Stimulated activated CD4-positive, alpha-beta T cell treated with anti-CD3 and anti-CD28 coated beads, Interleukin-12 subunit alpha, Interleukin-12 subunit beta, amount 100 ng/mL, for 4 hours (primary cell): ENCODE data around the gene MEF2C.

ENCODE experiments used
- DNase-seq: peaks from one replicate; pipeline ENCODE4 v3.0.0-alpha.2; 2020

Gene MEF2C

GRCh38 chr5:88792144-88792840, 90.7 kb downstream of the MEF2C start:
- DNase-seq: no peak

DNA sequence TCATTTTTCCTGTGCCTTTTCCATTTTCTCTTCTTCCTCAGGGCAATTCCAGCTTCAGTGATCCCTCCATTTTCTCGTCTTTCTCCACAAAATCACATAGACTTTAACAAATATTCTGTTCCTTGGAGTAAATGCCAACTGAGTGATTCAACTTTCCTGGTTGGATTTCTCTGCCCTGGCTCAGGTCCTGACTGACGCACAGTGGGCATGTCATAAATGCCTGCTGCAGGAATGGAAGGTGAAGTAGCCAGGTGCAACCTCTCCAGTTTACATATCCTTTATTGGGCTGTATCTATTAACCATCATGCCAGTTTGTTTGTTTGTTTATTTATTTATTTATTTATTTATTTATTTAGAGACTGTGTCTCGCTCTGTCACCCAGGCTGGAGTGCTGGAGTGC, 95.1 kb downstream of the MEF2C start:
- no peak for DNase-seq

- DNase-seq: no peak
Measured at GRCh38 chr5:88786789-88787188, 96.2 kb downstream of the MEF2C start.

GRCh38 chr5:88785746-88786565, 97.0 kb downstream of the MEF2C start:
- DNase-seq: no peak

DNA sequence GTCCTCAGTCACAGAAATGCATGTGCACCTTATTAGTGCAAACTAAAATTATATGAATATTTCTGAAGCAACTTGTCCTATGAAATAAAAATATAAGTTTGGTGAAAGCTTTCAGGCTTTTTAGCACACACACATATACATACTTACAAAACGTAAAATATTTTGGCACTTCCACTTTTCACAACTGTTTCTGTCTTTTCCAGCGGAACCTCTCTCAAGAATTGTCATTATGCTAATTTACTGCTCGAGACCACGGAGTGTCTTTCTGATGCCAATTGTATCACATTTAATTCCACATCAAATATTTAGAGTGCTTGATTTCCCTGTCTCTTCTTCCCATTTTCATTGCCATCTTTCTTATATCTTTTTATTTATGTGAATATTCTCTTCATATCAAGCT, 100.4 kb downstream of the MEF2C start:
- no peak for DNase-seq

- DNase-seq: no peak
Measured at GRCh38 chr5:88780736-88781135, 102.2 kb downstream of the MEF2C start.

DNA sequence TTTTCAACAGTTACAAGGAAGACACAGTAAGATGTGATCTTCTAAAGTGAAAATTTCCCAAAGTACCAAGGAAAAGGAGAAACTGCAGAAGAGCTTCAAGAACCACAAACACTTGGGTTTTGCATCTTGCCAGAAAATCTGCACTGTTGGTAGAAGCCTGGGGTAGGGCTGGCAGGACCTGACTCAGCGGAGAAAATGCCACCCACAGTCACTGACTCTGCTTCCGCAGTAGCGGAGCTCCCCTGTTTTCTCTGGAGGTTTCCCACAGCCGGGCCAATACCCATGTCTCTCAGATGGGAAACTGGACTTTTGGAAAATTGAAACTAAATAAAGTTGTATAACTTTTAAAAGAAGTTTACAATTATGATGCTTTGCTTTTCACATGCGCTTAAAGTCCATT, 104.2 kb downstream of the MEF2C start:
- no peak for DNase-seq

GRCh38 chr5:88776692-88777091, 106.3 kb downstream of the MEF2C start:
- DNase-seq: no peak

DNA sequence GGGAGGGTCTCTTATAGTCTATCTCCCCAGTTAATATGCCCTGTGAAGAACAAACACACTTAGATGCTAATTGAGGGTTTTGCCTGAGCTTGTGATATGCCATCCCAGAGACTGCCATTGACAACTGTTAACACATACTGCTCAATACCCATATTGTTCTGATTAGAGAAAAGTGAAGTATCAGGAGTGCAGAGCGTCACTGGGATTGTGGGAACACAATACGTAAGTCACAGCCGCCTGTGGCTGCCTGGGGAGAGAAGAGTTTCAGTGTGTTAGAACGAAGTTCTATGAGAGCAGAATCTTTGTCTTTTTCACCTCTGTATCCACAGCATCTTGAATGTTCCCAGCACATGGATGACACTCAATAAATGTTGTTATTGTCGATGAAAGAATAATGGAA, 110.2 kb downstream of the MEF2C start:
- no peak for DNase-seq

DNA sequence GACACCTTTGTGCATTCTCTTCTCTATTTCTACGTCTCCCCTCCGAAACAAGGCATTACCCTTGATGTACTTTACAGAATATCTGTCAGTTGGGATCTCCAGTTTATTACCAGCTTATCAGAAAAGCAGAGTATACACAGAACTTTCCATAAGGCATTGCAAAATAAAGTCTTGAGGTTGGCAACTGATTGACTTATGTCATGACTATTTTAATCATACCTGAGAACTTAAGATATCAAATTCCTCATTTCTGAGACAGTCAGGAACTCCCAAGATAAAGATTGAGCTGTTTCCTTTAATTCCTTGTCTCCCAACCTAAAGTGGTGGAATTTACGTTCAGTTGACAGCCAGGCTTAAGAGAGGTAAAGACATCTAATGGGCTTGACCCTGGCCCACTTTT, 110.9 kb downstream of the MEF2C start:
- DNase-seq: no peak

- no peak for DNase-seq
Measured at GRCh38 chr5:88770276-88771257, 112.4 kb downstream of the MEF2C start.

DNA sequence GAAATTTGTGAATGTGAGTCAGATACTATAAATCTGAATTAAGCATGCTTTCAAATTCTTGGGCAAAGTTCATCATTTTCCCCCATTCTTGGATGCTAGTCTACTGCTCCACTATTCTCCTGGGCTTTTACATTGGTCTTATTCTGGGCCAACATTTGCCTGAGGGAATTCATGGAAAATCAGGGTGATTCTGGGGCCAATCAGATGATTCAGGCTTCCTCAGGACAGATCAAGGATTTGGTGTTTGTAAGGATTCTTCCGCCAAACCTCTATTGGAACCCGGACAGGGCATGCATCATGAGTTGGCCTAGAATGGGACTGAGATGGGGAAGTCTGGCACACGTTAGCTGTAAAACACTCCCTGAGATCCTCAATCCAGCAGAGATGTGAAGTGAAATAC, 113.8 kb downstream of the MEF2C start:
- DNase-seq: no peak

DNA sequence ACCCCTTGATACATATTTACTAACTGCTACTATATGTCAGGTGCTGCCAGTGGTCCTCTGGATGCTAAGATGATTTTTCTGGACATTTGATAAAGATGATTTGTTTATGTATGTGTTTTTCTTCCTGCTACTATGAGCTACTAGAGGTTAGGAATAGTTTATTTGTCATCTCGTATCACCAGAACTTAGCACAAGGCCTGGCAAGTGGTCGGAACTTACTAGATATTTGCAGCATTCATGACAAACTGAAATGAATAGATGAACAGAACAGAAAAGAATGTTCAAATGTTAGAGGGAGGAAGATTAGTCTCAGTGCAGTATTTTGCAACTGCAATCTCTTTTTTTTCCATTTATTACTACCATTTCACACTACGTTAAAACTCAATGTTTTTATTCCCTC, 114.6 kb downstream of the MEF2C start:
- DNase-seq: no peak

DNA sequence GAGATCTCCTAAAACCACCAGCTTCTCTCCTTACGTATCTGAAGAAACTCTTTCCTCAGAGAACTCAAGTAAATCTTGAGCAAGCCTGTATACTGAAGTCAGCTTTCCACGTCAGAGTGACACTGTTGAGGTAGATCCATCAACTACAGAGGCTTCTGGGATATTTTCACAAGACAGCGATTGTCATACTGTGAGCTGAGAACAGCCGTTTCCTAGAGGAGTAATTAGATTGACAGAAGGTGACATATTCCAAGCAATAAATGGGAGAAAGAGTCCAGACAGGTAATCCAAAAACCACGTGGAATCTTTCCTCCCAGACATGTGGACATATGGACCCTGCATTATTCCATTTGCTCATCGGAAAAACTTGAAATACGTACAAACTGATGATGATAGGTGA, 117.2 kb downstream of the MEF2C start:
- DNase-seq: no peak

DNA sequence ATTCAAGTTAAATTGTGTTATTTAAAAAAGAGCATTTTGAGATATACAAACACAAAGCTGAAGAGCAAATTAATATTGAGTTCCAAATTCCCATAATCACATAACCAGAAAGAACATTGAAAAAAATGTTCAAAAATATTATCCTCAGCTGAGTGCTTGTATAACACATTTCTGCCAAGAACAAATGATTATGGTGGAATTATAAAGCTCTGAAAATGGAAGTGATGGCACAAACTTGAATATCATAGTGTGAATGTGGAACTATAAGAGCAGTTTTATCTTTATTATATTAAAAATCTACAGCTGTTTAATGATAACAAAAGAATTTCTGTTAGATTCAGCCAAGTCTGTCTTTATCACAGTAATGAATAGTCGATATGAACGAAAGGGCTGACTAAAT, 117.8 kb downstream of the MEF2C start:
- DNase-seq: no peak

GRCh38 chr5:88761939-88762338, 121.0 kb downstream of the MEF2C start:
- DNase-seq: no peak

GRCh38 chr5:88761269-88761850, 121.6 kb downstream of the MEF2C start:
- DNase-seq: no peak

DNA sequence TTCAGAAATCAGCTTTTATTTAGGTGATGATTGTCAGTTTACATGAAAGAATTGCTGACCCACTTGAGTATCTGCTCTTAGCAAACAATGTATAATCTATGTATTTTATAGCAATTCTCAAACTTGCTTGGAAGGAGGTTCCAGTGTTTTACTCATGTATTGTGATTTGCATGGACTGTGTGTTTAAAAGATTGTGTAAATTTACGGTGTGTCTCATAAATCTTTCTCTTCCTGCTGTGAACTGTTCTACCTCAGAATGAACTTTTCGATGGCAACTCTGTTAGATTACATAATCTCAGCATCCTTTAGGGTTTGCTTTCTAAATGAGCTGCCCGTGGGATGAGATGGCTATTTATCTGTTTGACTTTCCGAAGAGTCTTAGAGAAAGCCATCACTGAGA, 122.5 kb downstream of the MEF2C start:
- DNase-seq: no peak

DNA sequence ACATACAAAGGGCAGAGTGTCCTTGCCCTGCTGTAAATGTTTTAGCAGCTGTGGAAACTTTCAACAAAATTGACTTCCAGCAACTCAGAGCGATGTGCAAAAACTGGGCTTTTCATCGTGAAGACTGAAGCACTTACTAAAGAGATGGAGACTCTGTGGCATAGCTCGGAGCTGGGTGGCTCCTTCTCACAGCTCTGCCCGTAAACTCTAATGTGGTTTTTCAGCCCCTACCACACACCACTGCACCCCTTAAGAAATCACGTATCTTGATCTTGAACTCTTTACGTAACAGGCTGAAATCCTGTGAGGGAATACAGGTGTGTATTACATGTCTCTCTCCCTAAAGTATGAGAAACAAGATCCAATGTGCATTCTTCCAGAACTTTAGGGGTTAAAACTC, 124.4 kb downstream of the MEF2C start:
- no peak for DNase-seq

GRCh38 chr5:88758184-88758583, 124.8 kb downstream of the MEF2C start:
- no peak for DNase-seq

DNA sequence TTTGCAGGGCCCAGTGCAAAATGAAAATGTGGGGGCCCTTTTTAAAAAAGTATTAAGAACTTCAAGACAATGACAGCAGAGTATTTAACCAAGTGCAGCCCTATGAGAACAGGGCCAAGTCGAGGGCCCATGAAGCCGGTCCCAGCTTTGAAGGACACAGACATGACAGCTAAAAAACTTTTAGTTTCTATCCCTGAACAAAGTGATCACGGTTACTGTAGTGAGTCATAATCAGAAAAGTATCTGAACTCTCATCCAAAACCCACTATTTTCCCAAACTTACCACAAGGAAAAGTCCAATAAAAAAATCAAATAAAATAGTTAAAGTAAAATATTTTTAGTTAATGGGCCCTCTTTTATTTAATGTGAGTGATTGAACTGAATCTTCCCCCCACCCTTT, 126.0 kb downstream of the MEF2C start:
- no peak for DNase-seq

DNA sequence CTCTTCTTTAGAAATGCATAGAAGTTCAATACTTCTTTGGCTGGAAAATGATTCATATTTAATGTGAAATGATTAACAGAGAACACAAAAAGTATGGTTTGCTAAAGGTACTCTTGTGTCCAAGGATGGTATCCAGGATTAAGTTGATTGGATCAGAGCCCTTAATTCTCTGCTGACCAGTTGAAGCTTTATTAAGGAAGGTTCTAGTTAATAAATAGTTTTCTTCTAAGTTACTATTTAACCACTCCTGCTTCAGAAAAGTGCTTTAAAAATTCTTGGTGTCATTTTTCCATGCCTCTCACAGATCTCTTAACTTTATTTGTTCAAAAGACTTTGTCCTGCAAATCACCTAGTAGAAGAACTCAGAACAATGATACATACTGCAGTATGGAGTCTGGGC, 134.3 kb downstream of the MEF2C start:
- DNase-seq: no peak

GRCh38 chr5:88746438-88746882, 136.5 kb downstream of the MEF2C start:
- DNase-seq: no peak
